Ovary (tissue), 3 donors: ENCODE results near the gene PLPP1.

ENCODE experiments used
- EP300 ChIP-seq: sonication (generic); formaldehyde crosslinking; IDR thresholded peaks from one replicate; pipeline ENCODE4 v1.6.1; 2017; ENCODE audit warnings: antibody characterized with exemption
- POLR2A ChIP-seq: fragments of 450-650 bp; IDR thresholded peaks from one replicate; pipeline ENCODE4 v1.6.1; 2017; ENCODE audit warnings: antibody characterized with exemption, mild to moderate bottlenecking, moderate library complexity
- TF ChIP-seq, protein P1 (sequence below), 3 donors: fragments of 450-650 bp in 2 of 3; fragments of 200-600 bp in 1 of 3; IDR thresholded peaks; one replicate each; pipeline versions ENCODE4 v1.5.1 to v1.8.0; 2016 to 2022; ENCODE audit warnings: antibody characterized with exemption in 3 of 3, mild to moderate bottlenecking in 1 of 3
- donor health status: DM: no; HTN: no; CAD: no.

DNA sequence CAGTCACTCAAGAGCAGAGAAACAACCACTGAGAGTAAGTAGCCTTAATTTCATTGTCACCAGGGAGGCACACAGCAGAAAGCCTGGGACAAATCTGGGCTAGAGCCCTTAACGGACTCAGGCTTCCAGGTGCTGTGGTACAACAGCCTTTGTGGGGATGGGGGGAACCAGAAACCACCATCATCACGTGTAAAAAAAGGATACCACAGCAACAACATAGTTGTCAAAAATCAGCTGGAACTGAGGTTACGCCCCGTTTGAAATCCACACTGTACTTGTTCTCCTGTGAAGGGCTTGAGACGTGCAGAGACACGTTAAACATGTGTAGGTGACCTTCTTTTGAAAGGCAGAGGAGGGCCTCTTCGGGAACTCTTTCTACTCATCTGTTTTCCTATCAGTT is 16.6 kb upstream of the PLPP1 start:
- TF ChIP-seq, protein P1, sequence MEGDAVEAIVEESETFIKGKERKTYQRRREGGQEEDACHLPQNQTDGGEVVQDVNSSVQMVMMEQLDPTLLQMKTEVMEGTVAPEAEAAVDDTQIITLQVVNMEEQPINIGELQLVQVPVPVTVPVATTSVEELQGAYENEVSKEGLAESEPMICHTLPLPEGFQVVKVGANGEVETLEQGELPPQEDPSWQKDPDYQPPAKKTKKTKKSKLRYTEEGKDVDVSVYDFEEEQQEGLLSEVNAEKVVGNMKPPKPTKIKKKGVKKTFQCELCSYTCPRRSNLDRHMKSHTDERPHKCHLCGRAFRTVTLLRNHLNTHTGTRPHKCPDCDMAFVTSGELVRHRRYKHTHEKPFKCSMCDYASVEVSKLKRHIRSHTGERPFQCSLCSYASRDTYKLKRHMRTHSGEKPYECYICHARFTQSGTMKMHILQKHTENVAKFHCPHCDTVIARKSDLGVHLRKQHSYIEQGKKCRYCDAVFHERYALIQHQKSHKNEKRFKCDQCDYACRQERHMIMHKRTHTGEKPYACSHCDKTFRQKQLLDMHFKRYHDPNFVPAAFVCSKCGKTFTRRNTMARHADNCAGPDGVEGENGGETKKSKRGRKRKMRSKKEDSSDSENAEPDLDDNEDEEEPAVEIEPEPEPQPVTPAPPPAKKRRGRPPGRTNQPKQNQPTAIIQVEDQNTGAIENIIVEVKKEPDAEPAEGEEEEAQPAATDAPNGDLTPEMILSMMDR (IDR thresholded peaks at IDR 0.05) = no peak
- TF ChIP-seq EP300 (no peak), POLR2A (no peak)
